ENCODE results near the gene IFNA4.
"Not testable (repeated sequence)": the region's sequence is repeated elsewhere in the genome, so short reads cannot be mapped to it uniquely, and the experiment has no call there.

Gene IFNA4

GRCh38 chr9:21187487-21187886 lies at the start of gene IFNA4:
IFNA4 (minus strand) TSS chr9:21187587; CDS start chr9:21187531, 56 bp downstream.
- not testable (repeated sequence) for DNase-seq

- not testable (repeated sequence) for DNase-seq
Observed at GRCh38 chr9:21236360-21236714, 49.0 kb upstream of the IFNA4 start.

- DNase-seq, result peak; percentile 3
Observed at GRCh38 chr9:21235468-21236359, 48.3 kb upstream of the IFNA4 start.

GRCh38 chr9:21234153-21234687 lies 46.8 kb upstream of the IFNA4 start:
- DNase-seq, result no peak

GRCh38 chr9:21233258-21233657 lies 45.9 kb upstream of the IFNA4 start:
- DNase-seq, result no peak

GRCh38 chr9:21228122-21228521 lies 40.7 kb upstream of the IFNA4 start, which contains the start of gene IFNA17:
IFNA17 (minus strand) TSS chr9:21228222; CDS start chr9:21228173, 49 bp downstream.
- no peak for DNase-seq

- not testable (repeated sequence) for DNase-seq
Observed at GRCh38 chr9:21217211-21217610, 29.8 kb upstream of the IFNA4 start, which contains the start of gene IFNA16. IFNA16 (minus strand) TSS chr9:21217311; CDS start chr9:21217305, 6 bp downstream.

- not testable (repeated sequence) for DNase-seq
Observed at GRCh38 chr9:21213411-21214326, 26.3 kb upstream of the IFNA4 start.

- DNase-seq, result not testable (repeated sequence)
Observed at GRCh38 chr9:21212160-21212559, 24.8 kb upstream of the IFNA4 start.

- not testable (repeated sequence) for DNase-seq
Observed at GRCh38 chr9:21210782-21211181, 23.4 kb upstream of the IFNA4 start.

GRCh38 chr9:21210311-21210710 lies 22.9 kb upstream of the IFNA4 start:
- no peak for DNase-seq

GRCh38 chr9:21207043-21207442 lies 19.7 kb upstream of the IFNA4 start, which contains the start of gene IFNA10:
IFNA10 (minus strand) TSS chr9:21207143; CDS start chr9:21207097, 46 bp downstream.
- not testable (repeated sequence) for DNase-seq

GRCh38 chr9:21205204-21205603 lies 17.8 kb upstream of the IFNA4 start:
- DNase-seq, result no peak

- DNase-seq, result not testable (repeated sequence)
Observed at GRCh38 chr9:21202105-21202504, 14.7 kb upstream of the IFNA4 start, which contains the start of gene IFNA7. IFNA7 (minus strand) TSS chr9:21202205; CDS start chr9:21202165, 40 bp downstream.

- DNase-seq, result not testable (repeated sequence)
Observed at GRCh38 chr9:21194867-21195776, 7.7 kb upstream of the IFNA4 start.

GRCh38 chr9:21182810-21183736 lies 4.3 kb downstream of the IFNA4 start:
- not testable (repeated sequence) for DNase-seq

GRCh38 chr9:21174671-21175070 lies 12.7 kb downstream of the IFNA4 start:
- no peak for DNase-seq

GRCh38 chr9:21172156-21172555 lies 15.2 kb downstream of the IFNA4 start:
- no peak for DNase-seq

- no peak for DNase-seq
Observed at GRCh38 chr9:21171351-21171750, 16.0 kb downstream of the IFNA4 start.

GRCh38 chr9:21166560-21166959 lies 20.8 kb downstream of the IFNA4 start, which contains the start of gene IFNA21:
IFNA21 (minus strand) TSS chr9:21166660; CDS start chr9:21166612, 48 bp downstream.
- not testable (repeated sequence) for DNase-seq
